GM21825 (cell line): ENCODE data around the gene NT5C.

Source experiments
- ATAC-seq: cut with Tn5 transposase; IDR thresholded peaks from one replicate; pipeline ENCODE4 v1.9.1; 2021; ENCODE audit warnings: mild to moderate bottlenecking, moderate library complexity; ENCODE audit not compliant: unreplicated experiment

The NT5C gene

DNA sequence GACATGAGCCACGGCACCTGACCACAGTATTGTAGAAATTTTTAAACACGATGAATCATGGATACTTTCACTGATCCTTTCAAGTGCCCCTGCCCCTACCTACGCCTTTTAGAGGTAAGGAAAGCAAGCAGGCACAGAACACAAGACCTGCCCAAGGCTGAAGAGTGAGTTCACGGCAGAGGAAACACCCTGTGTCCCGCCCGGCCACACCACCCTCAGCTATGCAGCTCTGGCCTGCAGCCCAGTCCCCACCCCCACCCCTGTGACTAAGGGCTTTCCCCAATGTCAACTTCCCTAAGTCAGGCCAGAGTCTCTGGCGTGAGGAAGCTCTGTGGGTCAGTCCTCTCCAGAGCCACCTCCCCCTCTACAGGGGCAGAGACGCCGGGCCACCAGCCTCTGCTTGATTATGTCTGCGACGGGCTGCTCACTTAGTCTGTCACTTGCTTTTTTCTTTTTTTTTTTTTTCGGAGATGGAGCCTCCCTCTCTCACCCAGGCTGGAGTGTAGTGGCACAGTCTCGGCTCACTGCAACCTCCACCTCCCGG is 35.4 kb downstream of the NT5C start:
- ATAC-seq, result no peak

DNA sequence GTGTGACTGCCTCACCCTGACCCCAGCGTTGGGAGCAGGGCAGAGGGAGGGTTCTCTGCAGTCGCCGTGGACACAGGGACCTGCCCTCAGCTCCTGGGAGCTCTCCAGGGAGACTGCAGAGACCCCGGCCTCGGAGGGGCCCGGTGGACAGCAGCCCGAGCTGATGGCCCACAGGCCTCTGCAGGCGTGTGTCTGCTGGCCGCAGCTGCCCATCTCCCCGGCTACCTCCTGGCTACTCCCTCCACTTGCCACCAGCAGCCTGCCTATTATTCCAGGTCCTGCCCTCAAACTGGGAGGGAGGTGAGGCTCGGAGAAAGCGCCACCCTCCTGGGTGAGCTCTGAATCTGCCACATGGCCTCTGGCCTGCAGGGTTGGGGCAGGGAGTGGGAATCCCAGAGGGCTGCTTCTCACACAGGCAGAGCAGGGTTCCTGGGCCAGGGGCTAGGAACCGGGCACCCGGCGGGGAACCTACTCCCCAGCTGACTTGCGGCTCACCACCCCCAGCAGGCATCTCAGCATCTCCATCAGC is 36.6 kb downstream of the NT5C start:
- no peak for ATAC-seq

GRCh38 chr17:75093548-75094158 is 37.9 kb downstream of the NT5C start:
- no peak for ATAC-seq

DNA sequence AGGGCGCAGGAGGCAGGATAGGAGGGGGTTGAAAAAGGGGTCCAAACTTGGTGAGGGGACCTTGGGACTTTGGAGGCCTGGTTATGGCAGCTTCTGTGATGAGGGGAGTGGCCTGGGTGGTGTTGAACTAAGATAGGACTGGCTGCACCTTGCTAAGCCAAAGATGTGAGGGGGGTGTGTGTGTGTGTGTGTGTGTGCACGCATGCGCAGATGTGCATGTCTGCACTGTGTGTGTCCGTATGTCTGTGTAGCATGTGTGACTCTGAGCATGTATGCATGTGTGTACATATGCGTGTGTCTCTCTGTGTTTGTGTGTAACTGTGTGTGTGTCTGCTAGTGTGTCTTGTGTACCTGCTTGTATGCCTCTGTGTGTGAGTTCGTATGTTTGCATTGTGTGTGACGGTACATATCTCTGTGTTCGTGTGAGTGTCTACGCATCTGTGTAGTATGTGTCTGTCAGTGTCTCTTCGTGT is 39.7 kb downstream of the NT5C start:
- ATAC-seq, result no peak

- ATAC-seq, result no peak
Measured at GRCh38 chr17:75090871-75091854, 40.4 kb downstream of the NT5C start.

DNA sequence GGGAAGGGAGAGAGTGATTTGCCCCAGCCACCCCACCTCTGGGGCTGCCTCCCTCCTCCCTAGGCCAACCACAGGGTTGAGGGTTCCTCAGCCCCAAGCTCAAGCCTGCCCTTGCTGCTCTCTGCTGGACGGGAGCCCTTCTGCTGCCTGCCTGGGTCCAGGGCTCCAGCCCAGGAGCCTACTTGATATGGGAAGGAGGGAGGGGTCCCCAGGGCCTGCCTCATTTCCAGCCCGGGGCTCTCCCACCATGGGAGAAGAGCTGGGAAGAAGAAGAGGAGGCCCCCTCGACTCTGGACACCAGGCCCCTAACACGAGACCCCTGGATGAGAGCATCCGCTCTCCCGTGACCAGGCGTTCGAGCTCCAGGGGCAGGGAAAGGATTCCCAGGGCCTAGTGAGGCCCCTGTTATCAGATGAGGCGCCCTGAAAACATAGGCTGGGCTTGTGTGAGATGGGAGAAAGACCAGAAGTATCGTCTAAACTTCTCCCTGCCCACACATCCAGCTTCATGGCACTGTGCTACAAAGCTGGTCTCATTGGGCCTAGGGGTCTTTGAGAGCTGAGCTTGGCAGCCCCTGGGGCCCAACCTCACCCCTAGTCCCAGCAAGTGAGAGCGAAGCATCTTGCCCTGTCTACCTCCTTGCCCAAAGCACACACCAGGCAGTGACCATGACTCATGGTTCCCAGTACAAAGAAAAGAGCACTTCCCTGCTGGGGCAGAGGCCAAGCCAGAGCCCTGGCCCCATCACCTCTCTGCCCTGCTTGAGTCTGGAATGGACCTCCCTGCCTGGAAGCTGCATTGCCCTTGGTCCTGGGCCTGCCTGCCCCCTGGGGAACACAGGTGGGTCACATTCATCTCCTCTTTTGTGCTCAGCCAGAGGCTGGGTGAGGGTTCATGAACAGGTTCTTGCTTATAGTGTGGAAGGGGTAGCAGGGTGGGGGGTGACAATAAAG is 42.8 kb downstream of the NT5C start:
- ATAC-seq, result no peak

- ATAC-seq, result no peak
Measured at GRCh38 chr17:75087558-75088453, 43.7 kb downstream of the NT5C start, which contains the start of gene SLC16A5. TSS of gene SLC16A5 (plus strand) at chr17:75087954. CDS start at chr17:75093637, 5,683 bp downstream.

DNA sequence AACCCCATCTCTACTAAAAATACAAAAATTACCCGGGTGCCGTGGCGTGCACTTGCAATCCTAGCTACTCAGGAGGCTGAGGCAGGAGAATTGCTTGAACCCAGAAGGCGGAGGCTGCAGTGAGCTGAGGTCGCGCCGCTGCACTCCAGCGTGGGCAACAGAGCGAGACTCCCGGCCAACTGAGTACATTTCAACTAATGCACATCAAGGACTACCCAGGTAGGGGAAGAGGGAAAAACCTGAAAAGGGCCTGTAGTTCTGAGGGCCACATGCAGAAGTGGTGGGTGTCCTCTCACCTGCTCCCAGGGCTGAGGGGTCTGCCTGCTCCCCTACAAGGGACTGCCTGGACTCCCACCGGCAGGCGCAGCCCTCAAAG is 44.4 kb downstream of the NT5C start:
- ATAC-seq, result no peak

DNA sequence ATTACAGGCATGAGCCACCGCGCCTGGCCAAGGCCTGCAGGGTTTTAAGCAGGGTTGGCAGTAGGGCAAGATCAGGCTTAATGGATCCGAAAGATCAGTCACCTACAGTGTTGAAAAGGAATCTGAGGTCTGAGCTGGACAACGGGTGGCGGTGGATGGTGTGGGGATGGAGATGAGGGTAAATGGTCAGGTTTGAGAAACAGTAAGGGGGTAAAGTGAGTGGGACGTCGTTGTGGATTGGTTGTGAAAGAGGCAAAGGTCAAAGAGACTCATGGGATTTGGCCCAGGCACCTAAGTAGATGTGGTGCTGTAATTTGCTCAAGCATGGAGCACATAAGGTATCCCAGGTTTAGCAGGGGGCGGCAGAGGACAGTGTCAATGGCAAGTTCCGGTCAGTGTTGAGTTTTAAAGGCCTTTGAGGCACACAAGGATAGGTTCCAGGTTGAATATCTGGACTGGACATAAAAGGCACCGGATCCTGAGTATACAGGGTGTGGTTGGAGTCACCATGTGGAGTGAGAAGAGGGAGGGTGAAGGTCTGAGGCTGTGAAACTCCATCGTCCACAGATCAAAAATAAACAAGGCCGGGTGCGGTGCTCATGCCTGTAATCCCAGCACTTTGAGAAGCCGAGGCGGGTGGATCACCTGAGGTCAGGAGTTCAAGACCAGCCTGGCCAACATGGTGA is 44.9 kb downstream of the NT5C start:
- no peak for ATAC-seq

DNA sequence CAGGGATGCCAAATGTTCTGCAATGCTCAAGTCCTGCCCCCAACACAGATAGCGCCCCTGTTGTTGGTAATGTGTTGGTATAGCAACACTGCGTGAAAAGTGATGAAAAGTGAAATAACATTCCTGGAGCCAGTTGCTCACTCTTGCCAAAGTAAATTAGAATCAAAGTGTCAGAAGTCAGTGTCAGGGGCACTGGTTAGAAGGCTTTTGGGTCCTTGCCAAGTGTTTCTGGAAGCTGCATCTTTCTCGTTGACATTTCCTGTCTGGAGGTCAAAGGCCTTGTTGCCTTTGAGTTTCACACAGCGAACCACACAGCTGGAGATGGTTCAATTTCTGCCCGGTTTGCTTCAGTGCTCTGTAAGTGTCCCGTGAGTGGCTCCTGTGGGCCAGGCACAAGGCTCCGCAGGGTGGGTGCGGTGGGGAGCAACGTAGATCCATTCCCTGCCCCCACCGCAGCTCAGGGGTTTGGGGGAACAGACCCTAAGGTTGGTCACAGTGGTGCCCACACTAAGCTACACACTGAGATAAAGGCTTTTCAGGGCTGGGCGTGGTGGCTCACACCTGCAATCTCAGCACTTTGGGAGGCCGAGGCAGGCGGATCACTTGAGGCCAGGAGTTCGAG is 47.4 kb downstream of the NT5C start:
- no peak for ATAC-seq

DNA sequence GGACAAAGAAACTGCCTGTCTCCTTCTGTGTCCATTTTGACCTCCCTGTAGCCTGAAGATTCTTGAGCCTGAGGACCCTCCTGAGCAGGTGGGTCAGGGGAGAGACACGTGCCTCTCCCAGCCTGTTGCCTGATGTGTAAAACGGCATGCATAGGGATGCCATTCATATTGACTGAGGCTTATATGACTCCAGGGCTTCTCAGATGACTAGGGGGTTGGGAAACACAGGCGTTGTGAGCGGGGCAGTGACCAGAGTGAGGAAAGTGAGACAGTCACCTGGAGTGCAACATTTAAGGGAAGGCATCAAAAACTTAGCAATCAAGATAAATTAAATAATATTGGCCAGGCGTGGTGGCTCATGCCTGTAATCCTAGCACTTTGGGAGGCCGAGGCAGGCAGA is 48.9 kb downstream of the NT5C start:
- no peak for ATAC-seq

- no peak for ATAC-seq
Measured at GRCh38 chr17:75081611-75082540, 49.7 kb downstream of the NT5C start.
